ENCODE data around the gene DDX5. TPM values are rescaled to one million over a fixed set of nuclear protein-coding genes. Genes with fewer than 3 reads are reported as not detected.

Gene DDX5
- total RNA-seq, 2 donors from 2014 or later = 889 to 3,042 TPM

DNA sequence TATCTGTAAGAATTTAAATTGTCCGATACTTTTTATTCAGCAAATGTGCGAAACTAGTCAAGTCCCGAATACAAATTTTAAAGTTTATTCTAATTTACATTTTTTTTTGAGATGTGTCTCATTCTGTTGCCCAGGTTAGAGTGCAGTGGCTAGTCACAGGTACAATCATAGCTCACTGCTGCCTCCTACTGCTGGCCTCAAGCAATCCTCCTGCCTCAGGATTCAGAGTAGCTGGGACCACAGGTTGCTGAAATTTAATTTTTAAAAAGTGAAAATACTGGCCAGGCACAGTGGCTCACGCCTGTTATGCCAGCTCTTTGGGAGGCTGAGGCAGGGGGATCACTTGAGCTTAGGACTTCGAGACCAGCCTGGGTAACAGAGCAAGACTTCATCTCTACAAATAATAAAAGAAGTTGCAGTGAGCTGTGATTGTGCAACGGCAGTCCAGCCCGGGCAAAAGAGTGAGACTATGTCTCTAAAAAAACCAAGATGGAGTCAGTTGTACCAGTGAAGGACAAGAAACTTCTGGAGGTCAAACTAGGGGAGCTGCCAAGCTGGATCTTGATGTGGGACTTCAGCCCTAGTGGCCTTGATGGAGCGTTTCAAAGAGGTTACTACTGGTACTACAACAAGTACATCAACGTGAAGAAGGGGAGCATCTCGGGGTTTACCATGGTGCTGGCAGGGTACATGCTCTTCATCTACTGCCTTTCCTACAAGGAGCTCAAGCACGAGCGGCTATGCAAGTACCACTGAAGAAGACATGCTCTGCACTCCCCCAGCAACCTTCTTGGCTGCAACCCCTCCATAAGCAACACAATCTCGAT is 14.8 kb downstream of the DDX5 start:
- no peak overlapping the region for H3K4me3 ChIP-seq
- H3K27me3 ChIP-seq (replicated peaks; ENCODE audit: insufficient read depth) = no peaks in the 10 kb centered on the region
- no peak overlapping the region for H3K27ac ChIP-seq
- peaks cover 16% of the 10 kb centered on the region for H3K36me3 ChIP-seq
- peaks cover 12 to 24% of the 10 kb centered on the region in 2 donors for H3K4me1 ChIP-seq (ENCODE audit: control insufficient read depth in 1 of 2, low read depth in 2 of 2)
- TF ChIP-seq, protein P1, sequence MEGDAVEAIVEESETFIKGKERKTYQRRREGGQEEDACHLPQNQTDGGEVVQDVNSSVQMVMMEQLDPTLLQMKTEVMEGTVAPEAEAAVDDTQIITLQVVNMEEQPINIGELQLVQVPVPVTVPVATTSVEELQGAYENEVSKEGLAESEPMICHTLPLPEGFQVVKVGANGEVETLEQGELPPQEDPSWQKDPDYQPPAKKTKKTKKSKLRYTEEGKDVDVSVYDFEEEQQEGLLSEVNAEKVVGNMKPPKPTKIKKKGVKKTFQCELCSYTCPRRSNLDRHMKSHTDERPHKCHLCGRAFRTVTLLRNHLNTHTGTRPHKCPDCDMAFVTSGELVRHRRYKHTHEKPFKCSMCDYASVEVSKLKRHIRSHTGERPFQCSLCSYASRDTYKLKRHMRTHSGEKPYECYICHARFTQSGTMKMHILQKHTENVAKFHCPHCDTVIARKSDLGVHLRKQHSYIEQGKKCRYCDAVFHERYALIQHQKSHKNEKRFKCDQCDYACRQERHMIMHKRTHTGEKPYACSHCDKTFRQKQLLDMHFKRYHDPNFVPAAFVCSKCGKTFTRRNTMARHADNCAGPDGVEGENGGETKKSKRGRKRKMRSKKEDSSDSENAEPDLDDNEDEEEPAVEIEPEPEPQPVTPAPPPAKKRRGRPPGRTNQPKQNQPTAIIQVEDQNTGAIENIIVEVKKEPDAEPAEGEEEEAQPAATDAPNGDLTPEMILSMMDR (IDR thresholded peaks at IDR 0.05) = peak; percentile 37
- H3K9me3 ChIP-seq = no peaks in the 10 kb centered on the region
- no peak for ATAC-seq (ENCODE audit: insufficient number of reproducible peaks, low FRiP score, low read depth)
- no peak for DNase-seq (ENCODE audit: low spot score)

DNA sequence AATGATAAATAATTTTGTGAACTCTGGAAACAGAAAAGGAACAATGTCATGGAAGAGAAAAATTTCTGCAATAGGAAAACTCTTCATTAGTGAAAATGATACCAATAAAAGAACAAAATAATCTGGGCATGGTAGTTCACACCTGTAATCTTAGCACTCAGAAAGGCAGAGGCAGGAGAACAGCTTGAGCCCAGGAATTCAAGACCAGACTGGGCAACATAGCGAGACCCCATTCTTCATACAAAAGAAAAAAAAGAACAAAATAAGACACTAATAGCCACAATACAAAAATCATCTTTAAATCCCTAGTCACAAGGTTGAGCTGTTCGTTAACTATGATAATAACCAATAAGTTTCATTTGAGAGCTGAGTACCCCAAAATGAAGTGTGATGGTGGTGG is 17.8 kb downstream of the DDX5 start:
- TF ChIP-seq, protein P1 (IDR thresholded peaks at IDR 0.05) = no peak
- DNase-seq (ENCODE audit: low spot score) = no peak
- Histone ChIP-seq H3K36me3 (peaks cover 21% of the 10 kb centered on the region), H3K4me1 (ENCODE audit: control insufficient read depth in 1 of 2, low read depth in 2 of 2) (no peaks in the 10 kb centered on the region), H3K27me3 (replicated peaks; ENCODE audit: insufficient read depth) (no peaks in the 10 kb centered on the region), H3K4me3 (no peak overlapping the region), H3K9me3 (no peaks in the 10 kb centered on the region), H3K27ac (no peak overlapping the region)
- ATAC-seq (ENCODE audit: insufficient number of reproducible peaks, low FRiP score, low read depth) = no peak

DNA sequence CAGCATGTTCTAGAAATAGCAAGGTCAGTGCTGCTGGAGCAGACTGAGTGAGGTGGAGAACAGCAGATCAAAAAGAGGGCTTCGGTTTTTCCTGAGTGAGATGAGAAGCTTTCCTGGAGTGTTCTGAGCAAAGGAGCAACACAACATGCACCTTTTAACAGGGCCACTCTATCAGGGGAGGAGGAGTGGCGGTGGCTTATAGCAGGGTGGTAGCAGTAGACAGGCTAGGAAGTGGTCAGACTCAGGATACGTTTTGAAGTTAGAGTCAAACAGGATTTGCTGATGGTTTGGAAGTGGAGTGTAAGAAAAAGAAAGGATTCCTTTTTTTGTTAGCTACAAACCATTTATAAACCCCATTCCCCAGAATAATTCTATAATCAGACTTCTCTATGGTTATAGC is 21.7 kb downstream of the DDX5 start:
- H3K4me1 ChIP-seq (ENCODE audit: control insufficient read depth in 1 of 2, low read depth in 2 of 2) = no peaks in the 10 kb centered on the region
- H3K9me3 ChIP-seq = no peaks in the 10 kb centered on the region
- H3K36me3 ChIP-seq = peaks cover 8% of the 10 kb centered on the region

DNA sequence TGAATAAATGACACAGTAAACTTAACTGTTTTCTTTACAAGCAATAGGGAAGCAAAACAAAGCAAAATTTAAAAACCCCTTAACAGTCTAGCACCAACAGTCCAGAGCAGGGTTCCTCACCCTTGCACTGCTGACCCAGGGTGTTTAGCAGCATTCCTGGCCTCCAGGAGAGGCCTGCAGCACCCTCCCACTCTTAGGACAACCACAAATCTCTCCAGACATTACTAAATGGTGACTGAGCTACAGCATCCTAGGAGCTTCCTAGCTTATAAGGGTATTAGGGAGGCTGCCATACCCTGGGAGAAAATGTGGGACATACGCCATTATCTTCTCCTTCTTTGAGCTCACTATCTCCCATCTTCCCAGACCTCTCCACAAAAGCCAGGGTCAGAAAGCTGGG is 25.1 kb downstream of the DDX5 start:
- Histone ChIP-seq H3K27ac (no peak overlapping the region), H3K4me3 (no peak overlapping the region), H3K27me3 (replicated peaks; ENCODE audit: insufficient read depth) (no peaks in the 10 kb centered on the region), H3K4me1 (ENCODE audit: control insufficient read depth in 1 of 2, low read depth in 2 of 2) (no peaks in the 10 kb centered on the region), H3K9me3 (no peaks in the 10 kb centered on the region), H3K36me3 (peaks cover 8% of the 10 kb centered on the region)
- TF ChIP-seq, protein P1 (IDR thresholded peaks at IDR 0.05) = no peak
- no peak for ATAC-seq (ENCODE audit: insufficient number of reproducible peaks, low FRiP score, low read depth)
- DNase-seq (ENCODE audit: low spot score) = no peak

More for the DNA sequence above, 21.7 kb downstream of the DDX5 start:
- ATAC-seq (ENCODE audit: insufficient number of reproducible peaks, low FRiP score, low read depth) (no peak), DNase-seq (ENCODE audit: low spot score) (no peak)
- TF ChIP-seq, protein P1 (IDR thresholded peaks at IDR 0.05) = no peak
- Histone ChIP-seq H3K27ac (no peak overlapping the region), H3K27me3 (replicated peaks; ENCODE audit: insufficient read depth) (no peaks in the 10 kb centered on the region), H3K4me3 (no peak overlapping the region)

DNA sequence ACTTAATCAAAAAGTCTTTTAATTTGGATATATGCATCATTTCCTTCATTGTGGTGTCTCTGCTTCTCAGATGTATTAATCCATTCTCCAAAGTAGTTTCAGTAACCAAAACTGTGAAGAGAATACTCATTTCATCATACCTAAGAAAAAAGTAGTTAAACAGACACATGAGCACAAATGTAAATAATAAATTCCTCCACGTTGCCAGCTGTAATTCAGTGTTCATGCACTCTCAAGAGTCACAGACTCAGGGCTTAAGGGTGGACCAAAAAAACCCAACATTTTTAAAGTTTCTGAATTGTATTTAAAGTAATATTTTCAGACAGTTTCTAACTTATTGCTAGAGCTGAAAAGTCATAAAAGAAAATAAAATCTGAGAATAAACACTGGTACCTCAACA is 28.2 kb downstream of the DDX5 start:
- no peak for ATAC-seq (ENCODE audit: insufficient number of reproducible peaks, low FRiP score, low read depth)
- no peaks in the 10 kb centered on the region for H3K4me1 ChIP-seq (ENCODE audit: control insufficient read depth in 1 of 2, low read depth in 2 of 2)
- H3K27ac ChIP-seq = no peak overlapping the region
- DNase-seq (ENCODE audit: low spot score) = no peak
- TF ChIP-seq, protein P1 (IDR thresholded peaks at IDR 0.05) = no peak
- H3K4me3 ChIP-seq = no peak overlapping the region
- no peaks in the 10 kb centered on the region for H3K9me3 ChIP-seq
- no peaks in the 10 kb centered on the region for H3K27me3 ChIP-seq (replicated peaks; ENCODE audit: insufficient read depth)
- peaks cover 2% of the 10 kb centered on the region for H3K36me3 ChIP-seq

Measured in thoracic aorta (tissue), 2 donors.